ENCODE data around the gene PELO.
"Not testable (repeated sequence)": the region's sequence is repeated elsewhere in the genome, so short reads cannot be mapped to it uniquely, and the experiment has no call there.

The PELO gene, protein sequence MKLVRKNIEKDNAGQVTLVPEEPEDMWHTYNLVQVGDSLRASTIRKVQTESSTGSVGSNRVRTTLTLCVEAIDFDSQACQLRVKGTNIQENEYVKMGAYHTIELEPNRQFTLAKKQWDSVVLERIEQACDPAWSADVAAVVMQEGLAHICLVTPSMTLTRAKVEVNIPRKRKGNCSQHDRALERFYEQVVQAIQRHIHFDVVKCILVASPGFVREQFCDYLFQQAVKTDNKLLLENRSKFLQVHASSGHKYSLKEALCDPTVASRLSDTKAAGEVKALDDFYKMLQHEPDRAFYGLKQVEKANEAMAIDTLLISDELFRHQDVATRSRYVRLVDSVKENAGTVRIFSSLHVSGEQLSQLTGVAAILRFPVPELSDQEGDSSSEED

DNA sequence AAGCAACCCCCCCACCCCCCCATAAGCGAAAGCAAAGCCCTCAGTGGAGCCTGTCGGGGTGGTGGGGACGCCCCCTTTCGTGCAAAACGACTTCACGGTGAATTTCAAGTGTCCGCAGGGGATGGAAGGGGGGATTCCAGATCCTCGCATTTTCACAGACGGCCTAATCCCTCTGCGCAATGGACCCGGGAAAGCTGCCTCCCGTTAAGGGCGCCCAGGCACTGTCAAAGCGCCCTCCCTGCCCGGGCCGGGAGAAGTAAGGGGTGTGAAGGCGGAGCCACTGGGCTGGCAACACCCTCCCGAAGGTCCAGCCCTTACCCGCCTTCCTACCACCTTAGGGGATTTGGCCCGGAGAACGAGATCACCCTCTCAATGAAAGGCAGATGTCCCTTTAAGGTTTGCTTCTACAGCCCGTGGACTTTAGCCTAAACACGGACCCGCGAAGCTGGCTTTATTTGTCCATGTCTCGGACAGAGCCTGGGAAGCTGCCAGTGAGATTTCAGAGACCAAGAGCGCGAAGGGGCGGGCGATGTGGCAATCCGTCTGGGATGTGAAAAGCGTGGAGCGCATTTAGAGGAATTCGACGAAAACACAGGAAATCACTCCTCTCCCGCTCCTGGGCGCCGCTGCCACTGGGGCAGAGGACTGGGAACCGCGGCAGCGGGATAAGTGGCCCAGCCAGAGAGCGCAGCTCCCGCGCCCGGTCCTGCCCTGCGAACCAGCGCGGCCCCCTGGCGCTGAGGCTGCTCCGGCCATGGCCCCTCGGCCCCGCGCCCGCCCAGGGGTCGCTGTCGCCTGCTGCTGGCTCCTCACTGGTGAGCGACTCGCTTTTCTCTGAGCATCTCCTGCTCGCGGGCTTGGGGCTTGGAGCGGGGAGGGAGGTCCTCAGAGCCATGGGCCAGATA lies at the start of gene PELO, which contains the start of gene ITGA1:
PELO (plus strand) TSS at position 317 of the 905 bp plus-strand sequence. CDS start 12,479 bp downstream, outside the sequence.
ITGA1 (plus strand) TSS at position 317 of the 905 bp plus-strand sequence; CDS start at position 755, 438 bp downstream.
- peak in 1 of 2 donors; percentile 23 for DNase-seq (ENCODE audit: low read depth in 2 of 2)

- no peak for DNase-seq (ENCODE audit: low read depth in 2 of 2)
Observed at GRCh38 chr5:52738095-52738506, 49.6 kb upstream of the PELO start.

GRCh38 chr5:52740007-52740406 lies 47.7 kb upstream of the PELO start:
- no peak for DNase-seq (ENCODE audit: low read depth in 2 of 2)

DNA sequence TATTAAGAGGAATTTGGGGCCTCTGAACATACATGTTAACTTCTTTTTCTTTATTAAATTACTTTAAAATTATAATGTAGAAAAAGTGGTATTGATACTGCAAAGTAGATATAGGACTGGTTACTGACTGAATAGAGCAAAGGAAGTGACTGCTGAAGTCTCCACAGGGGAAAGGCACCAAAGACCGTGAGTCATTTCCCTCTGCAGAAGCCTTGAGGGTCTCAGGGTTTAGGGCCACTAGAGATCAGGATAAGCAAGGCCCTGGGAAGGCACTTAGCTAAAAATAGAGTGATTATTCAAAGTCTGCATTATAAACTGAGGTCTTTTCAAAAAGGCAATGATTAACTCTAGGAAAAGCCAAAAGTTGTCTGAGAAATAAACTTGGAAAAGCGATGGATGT lies 44.7 kb upstream of the PELO start:
- DNase-seq (ENCODE audit: low read depth in 2 of 2), result no peak

DNA sequence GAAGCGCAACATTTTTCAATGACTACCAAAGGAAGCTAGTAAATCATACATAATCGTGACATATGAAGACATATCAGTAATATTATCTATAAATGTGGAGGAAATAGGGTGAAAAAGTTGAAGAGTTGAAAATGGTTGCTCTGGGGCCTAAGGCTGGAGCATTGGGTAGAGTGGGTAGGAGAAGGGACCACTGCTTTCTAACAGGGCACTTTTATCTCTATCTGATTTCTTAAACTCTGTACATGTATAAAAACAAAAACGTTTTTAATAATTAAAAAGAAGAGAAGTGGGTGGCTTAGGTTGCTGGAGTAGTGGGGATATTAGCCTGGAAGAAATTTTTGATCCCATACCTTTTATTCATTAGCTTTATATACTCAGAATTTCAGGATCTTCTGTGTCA lies 44.2 kb upstream of the PELO start:
- DNase-seq (ENCODE audit: low read depth in 2 of 2), result no peak

DNA sequence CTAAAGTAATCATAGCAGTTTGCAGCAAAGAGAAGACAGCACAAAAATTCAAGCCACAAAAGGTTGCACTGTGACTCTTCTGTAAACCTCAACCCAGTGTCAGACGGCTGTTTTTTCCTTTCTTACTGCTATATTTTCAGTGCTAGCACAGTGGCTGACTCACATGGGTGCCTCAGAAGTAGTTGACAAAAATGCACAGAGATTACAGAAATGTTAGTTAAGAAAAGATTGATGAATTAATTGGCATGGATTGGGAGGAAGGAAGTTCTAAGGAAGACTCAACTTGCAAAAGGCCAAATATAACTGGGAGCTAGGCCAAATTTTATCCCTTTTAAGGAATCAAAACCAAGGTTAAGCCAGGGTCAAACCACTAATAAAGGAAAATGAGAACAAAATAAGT lies 43.7 kb upstream of the PELO start:
- no peak for DNase-seq (ENCODE audit: low read depth in 2 of 2)

GRCh38 chr5:52744867-52745458 lies 42.8 kb upstream of the PELO start:
- not testable (repeated sequence) for DNase-seq (ENCODE audit: low read depth in 2 of 2)

GRCh38 chr5:52746539-52746938 lies 41.2 kb upstream of the PELO start:
- DNase-seq (ENCODE audit: low read depth in 2 of 2), result no peak

DNA sequence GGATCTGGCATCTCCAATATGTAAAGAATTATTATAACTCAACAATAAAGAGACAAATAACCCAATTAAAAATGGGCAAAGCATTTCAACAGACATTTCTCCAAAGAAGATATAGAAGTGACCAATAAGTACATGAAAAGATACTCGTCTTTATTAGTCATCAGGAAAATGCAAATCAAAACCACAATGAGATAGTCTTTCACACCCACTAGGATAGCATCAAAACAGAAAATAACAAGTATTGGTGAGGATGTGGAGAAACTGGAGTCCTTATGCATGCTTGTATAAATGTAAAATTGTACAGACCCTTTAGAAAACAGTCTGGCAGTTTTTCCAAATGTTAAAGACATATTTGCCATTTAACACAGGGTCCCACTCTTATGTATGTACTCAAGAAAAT lies 39.1 kb upstream of the PELO start:
- DNase-seq (ENCODE audit: low read depth in 2 of 2), result no peak

DNA sequence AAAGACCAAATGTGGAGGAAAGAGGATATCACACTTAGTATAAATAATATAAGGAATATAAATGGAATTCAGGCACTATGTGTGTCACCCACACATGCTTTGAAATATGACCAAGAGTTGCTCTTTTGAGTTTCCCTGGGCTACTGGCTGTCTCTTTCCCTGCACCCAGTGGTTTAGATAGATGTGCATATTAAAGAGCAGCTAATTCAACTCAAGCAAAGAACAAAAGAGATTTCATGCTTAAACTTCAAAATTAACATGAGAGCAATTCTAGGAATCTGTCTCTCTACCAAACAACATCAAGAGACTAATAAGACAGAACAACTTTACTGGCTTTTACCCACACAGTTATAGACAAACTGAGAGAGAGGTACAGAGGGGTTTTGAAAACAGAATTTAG lies 38.0 kb upstream of the PELO start:
- DNase-seq (ENCODE audit: low read depth in 2 of 2), result no peak

- no peak for DNase-seq (ENCODE audit: low read depth in 2 of 2)
Observed at GRCh38 chr5:52751137-52751536, 36.6 kb upstream of the PELO start.

- no peak for DNase-seq (ENCODE audit: low read depth in 2 of 2)
Observed at GRCh38 chr5:52754051-52754450, 33.7 kb upstream of the PELO start.

GRCh38 chr5:52757527-52757926 lies 30.2 kb upstream of the PELO start:
- DNase-seq (ENCODE audit: low read depth in 2 of 2), result no peak

DNA sequence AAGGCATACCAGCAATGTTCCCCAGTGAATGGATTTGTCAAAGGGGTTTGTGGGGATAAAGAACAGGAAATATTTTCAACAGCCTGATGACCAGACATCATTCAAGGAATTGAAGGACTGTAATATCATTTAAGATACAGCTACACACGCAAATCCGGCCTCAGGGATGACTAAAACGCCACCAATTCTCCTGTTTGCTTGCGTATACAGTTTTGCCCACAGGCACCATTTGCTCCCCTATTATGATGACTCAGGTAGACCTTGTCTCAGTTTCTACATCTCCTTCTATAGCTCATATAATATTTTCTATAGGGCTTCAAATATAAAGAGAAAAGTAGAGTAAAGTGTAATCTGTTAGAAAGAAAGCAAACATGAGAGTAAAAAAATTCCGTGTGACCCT lies 29.7 kb upstream of the PELO start:
- DNase-seq (ENCODE audit: low read depth in 2 of 2), result no peak

GRCh38 chr5:52759331-52759730 lies 28.4 kb upstream of the PELO start:
- no peak for DNase-seq (ENCODE audit: low read depth in 2 of 2)

GRCh38 chr5:52760695-52761366 lies 26.9 kb upstream of the PELO start:
- no peak for DNase-seq (ENCODE audit: low read depth in 2 of 2)

DNA sequence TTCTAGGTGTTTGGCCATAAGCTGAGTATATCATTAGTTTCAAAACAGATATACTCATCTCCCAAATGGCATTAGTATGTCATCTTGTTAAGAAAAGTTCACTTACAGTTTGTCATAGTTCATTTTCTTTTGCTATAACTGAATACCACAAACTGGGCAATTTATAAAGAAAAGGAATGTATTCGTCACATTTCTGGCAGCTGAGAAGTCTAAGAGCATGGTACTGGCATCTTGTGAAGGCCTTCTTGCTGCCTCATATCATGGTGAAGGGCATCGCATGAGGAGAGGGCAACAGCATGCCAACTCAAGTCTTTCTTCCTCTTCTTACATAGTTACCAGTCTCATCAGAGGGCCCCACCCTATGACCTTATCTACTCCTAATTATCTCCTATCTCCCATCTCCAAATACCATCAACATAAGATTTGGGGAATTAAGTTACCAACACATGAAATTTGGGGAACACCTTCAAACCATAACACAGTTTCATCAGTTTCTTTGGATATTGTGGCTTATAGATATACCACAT lies 20.4 kb upstream of the PELO start:
- no peak for DNase-seq (ENCODE audit: low read depth in 2 of 2)

DNA sequence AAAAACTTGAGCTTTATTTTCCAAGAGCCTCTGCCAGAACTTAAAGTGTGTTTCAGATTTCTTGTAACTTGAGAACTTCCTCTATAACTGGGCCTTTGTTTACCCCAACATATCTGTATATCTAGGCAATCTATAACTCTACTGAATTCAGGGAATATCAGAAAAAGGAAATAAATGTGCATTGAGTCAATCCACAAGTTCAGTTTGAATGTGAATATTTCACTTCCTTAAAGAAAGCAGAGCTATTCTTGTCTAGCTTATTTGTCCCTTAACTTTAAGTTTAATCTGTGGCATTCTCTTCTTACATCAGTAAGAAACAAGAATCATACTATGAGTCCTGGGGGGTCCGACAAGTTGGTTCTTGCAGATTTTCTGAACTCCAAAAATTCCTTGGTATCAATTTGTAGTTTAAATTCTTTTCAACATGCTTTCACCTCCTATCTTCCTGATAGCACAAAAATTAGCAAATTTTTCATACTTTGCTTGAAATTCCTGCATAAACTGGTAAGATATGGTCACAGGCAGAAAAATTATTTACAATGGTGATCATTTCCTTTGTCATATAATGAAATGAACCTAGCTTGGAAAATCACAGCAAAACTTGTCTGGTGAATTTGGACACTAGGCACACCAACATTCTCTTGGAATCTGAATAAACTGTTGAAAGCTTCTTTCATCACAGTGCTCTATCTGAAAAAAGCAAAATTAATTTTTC lies 19.8 kb upstream of the PELO start:
- DNase-seq (ENCODE audit: low read depth in 2 of 2), result no peak

DNA sequence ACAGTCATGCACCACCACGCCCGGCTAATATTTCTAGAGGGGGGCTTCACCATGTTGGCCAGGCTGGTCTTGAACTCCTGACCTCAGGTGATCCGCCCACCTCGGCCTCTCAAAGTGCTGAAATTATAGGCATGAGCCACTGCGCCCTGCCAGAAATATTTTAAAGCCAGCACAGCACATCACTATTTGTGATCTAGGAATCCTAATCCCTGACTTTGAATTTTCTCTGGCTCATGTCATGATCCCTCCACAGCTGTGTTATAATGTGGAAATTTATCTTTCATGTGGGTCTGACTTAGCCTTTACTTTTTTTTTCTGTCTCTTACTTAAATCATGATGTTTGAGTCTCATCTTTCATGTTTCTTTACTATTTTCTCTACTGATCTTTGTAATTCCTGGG lies 18.7 kb upstream of the PELO start:
- no peak for DNase-seq (ENCODE audit: low read depth in 2 of 2)

DNA sequence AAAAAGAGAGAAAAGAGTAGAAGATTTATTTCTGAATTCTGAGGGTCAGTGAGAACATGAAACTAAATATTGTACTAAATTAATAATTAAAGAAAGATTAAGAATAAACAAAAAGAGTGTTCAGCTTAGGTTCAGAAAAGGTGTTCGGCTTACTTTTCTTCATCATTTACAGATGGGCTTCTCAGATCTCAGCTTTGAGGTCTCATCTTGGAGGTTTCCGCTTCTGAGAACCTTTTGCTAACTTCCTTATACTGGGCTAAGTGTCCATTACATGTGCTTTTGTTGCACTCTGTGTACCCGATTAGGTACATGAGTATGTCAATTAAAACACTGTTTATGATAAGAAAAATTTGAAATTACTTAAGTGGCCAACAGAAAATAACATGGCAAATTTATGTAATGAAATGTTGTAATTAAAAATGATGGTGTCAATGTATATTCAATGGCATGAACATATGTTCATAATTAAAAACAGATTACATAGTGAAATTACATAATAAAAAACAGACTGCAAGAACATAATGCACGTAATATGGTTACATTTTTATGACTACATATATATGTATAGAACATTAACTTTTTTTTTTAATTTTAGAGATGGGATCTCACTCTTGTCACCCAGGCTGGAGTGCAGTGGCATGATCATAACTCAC lies 17.3 kb upstream of the PELO start:
- no peak for DNase-seq (ENCODE audit: low read depth in 2 of 2)
